Psoas muscle (tissue), 8 donors: Measurements from ENCODE around the gene ANAPC10. TPM values are rescaled to one million over a fixed set of nuclear protein-coding genes. Genes with fewer than 3 reads are reported as not detected.

ENCODE experiments used
- ATAC-seq, 4 donors: fragments of 200-7000 bp; cut with Tn5 transposase; one replicate each; pipeline ENCODE4 v1.9.1; 2020; ENCODE audit warnings: moderate library complexity in 3 of 4, mild to moderate bottlenecking in 2 of 4
- DNase-seq, 2 donors: peaks; one replicate each; pipeline ENCODE4 v3.0.0-alpha.2; 2020
- H3K27ac ChIP-seq: fragments of 200-600 bp; one replicate; pipeline ENCODE4 v1.8.0; 2022
- H3K27me3 ChIP-seq, 3 donors: fragments of 200-600 bp in 1 of 3; one replicate each; pipeline versions ENCODE4 v1.6.1 to v1.8.0; 2013 to 2022; ENCODE audit warnings: low read length in 2 of 3, mild to moderate bottlenecking in 2 of 3, moderate library complexity in 1 of 3; ENCODE audit not compliant: insufficient read depth in 3 of 3
- H3K36me3 ChIP-seq, 2 donors: fragments of 200-600 bp in 1 of 2; one replicate each; pipeline versions ENCODE4 v1.6.1 to v1.8.0; 2013 to 2022; ENCODE audit warnings: low read depth in 1 of 2, mild to moderate bottlenecking in 1 of 2, moderate library complexity in 1 of 2; ENCODE audit not compliant: insufficient read depth in 1 of 2
- H3K4me1 ChIP-seq: fragments of 200-600 bp; one replicate; pipeline ENCODE4 v1.8.0; 2022
- H3K4me3 ChIP-seq: fragments of 200-600 bp; one replicate; pipeline ENCODE4 v1.8.0; 2022; ENCODE audit warnings: mild to moderate bottlenecking
- H3K9me3 ChIP-seq: fragments of 200-600 bp; one replicate; pipeline ENCODE4 v1.8.0; 2022
- CTCF ChIP-seq: fragments of 200-600 bp; IDR thresholded peaks from one replicate; pipeline ENCODE4 v1.8.0; 2022; ENCODE audit warnings: antibody characterized with exemption
- WGBS, 3 donors: extraction: QIAGEN DNeasy Blood & Tissue Kit; methylation state at CpG; one replicate each; pipeline versions ENCODE4 v1.1.6 to v1.1.7; 2013; 5-methylcytosine and 5-hydroxymethylcytosine counted together
- intact Hi-C, 2 donors: fragments of 100-400 bp; cut with DNase I; formaldehyde crosslinking; loops; one replicate each; pipeline versions ENCODE4 v1.11.0 to v1.14.2; 2022
- polyA plus RNA-seq, 3 donors: library from polyadenylated mRNA; stranded (reverse); fragments of 200-250 nt; gene quantifications; one replicate each; pipeline ENCODE4 v1.2.3, GENCODE V29; 2013
- total RNA-seq, 4 donors: library from RNA; stranded (reverse); fragmentation: NEBNext Ultra II Directional in 2 of 4; extraction: Animal tissue kit (Norgen Biotek cat#: 25700) in 2 of 4; gene quantifications; one replicate each; pipeline versions ENCODE4 v1.2.1 to v1.2.4, GENCODE V29; 2021 to 2023
- donor health status: healthy with polysubstance abuse.
- donor health status: DM: no; HTN: no; CAD: no; lungs with moderate emphysema.
- donor health status: Bipolar disorder and iron deficiency.
- donor health status: healthy.
- donor health status: DM: yes; HTN: yes; CAD: no.
- donor health status: DM: no; HTN: no; CAD: no.
- donor health status: DM: no; HTN: no; CAD: no.
- donor health status: DM: yes; HTN: yes; CAD: no.

Gene ANAPC10
- total and polyA plus RNA-seq, 7 donors: 16.5 to 26.8 (median 18.0) TPM

GRCh38 chr4:145055533-145056257 is 42.3 kb downstream of the ANAPC10 start:
- no peak for DNase-seq
- no peak for TF ChIP-seq CTCF
- no peaks in the 10 kb centered on the region for H3K36me3 ChIP-seq
- H3K4me1 ChIP-seq: no peaks in the 10 kb centered on the region
- WGBS, 3 donors: 67 to 80% (median 71%) methylated on average over 5 of the region's 5 CpGs
- intact Hi-C loops: no loop called here
- no peaks in the 10 kb centered on the region for H3K27me3 ChIP-seq
- no peaks in the 10 kb centered on the region for H3K9me3 ChIP-seq
- no peak overlapping the region for H3K4me3 ChIP-seq
- ATAC-seq: no peak
- no peak overlapping the region for H3K27ac ChIP-seq

- H3K27me3 ChIP-seq: no peaks in the 10 kb centered on the region
- ATAC-seq: no peak
- no peak overlapping the region for H3K4me3 ChIP-seq
- TF ChIP-seq CTCF: no peak
- H3K9me3 ChIP-seq: no peaks in the 10 kb centered on the region
- no peak for DNase-seq
- H3K36me3 ChIP-seq: no peaks in the 10 kb centered on the region
- no peaks in the 10 kb centered on the region for H3K4me1 ChIP-seq
- 89 to 100% (median 94%) methylated on average over 1 of the region's 1 CpG for WGBS, 3 donors
- no peak overlapping the region for H3K27ac ChIP-seq
- intact Hi-C loops: no loop called here
Measured at GRCh38 chr4:145049241-145049640, 48.8 kb downstream of the ANAPC10 start.

- no peaks in the 10 kb centered on the region for H3K9me3 ChIP-seq
- no peaks in the 10 kb centered on the region for H3K27me3 ChIP-seq
- H3K27ac ChIP-seq: no peak overlapping the region
- TF ChIP-seq CTCF: no peak
- DNase-seq: no peak
- H3K4me3 ChIP-seq: no peak overlapping the region
- intact Hi-C loops: no loop called here
- H3K36me3 ChIP-seq: no peaks in the 10 kb centered on the region
- H3K4me1 ChIP-seq: no peaks in the 10 kb centered on the region
- ATAC-seq: no peak
Measured at GRCh38 chr4:145048817-145049216, 49.2 kb downstream of the ANAPC10 start.

GRCh38 chr4:145047151-145047550 is 50.8 kb downstream of the ANAPC10 start:
- Histone ChIP-seq H3K36me3 (no peaks in the 10 kb centered on the region), H3K4me1 (no peaks in the 10 kb centered on the region), H3K4me3 (no peak overlapping the region), H3K27ac (no peak overlapping the region), H3K9me3 (no peaks in the 10 kb centered on the region), H3K27me3 (no peaks in the 10 kb centered on the region)
- DNase-seq (no peak), ATAC-seq (peak in 2 of 4 donors; percentile 32 to 61)
- TF ChIP-seq CTCF: no peak
- WGBS, 3 donors: 63 to 84% (median 70%) methylated on average over 4 of the region's 4 CpGs
- intact Hi-C loops: no loop called here

- H3K4me3 ChIP-seq: no peak overlapping the region
- intact Hi-C loops: no loop called here
- H3K27ac ChIP-seq: no peak overlapping the region
- no peaks in the 10 kb centered on the region for H3K9me3 ChIP-seq
- no peaks in the 10 kb centered on the region for H3K27me3 ChIP-seq
- no peaks in the 10 kb centered on the region for H3K4me1 ChIP-seq
- ATAC-seq: no peak
- no peak for TF ChIP-seq CTCF
- no peak for DNase-seq
- WGBS, 3 donors: 42 to 71% (median 53%) methylated on average over 1 of the region's 1 CpG
- H3K36me3 ChIP-seq: no peaks in the 10 kb centered on the region
Measured at GRCh38 chr4:145045180-145045579, 52.8 kb downstream of the ANAPC10 start.
